ENCODE measurements around the gene SFTA2.

Gene SFTA2

GRCh38 chr6:30885481-30885998 is 46.4 kb downstream of the SFTA2 start:
- H3K4me3 ChIP-seq (replicated peaks; ENCODE audit: insufficient read depth, low read length): no peak overlapping the region
- H3K27ac ChIP-seq (replicated peaks): no peak overlapping the region
- DNase-seq (ENCODE audit: low read depth in 1 of 2, low spot score in 1 of 2): no peak
- TF ChIP-seq POLR2AphosphoS5 (IDR thresholded peaks at IDR 0.05; ENCODE audit: low read depth) (no peak), SPI1 (IDR thresholded peaks at IDR 0.05; ENCODE audit: borderline replicate concordance, low read depth) (no peak), REST (IDR thresholded peaks at IDR 0.05; ENCODE audit: insufficient replicate concordance, low read depth) (no peak), CTCF (IDR thresholded peaks at IDR 0.05; ENCODE audit: insufficient read depth, low read length) (no peak), GABPA (IDR thresholded peaks at IDR 0.05; ENCODE audit: low read depth) (no peak)
- peaks cover 43% of the 10 kb centered on the region for H3K27me3 ChIP-seq (ENCODE audit: insufficient read depth, poor library complexity, severe bottlenecking)

- no peak for DNase-seq (ENCODE audit: low read depth in 1 of 2, low spot score in 1 of 2)
These were observed 47.2 kb downstream of the SFTA2 start for GRCh38 chr6:30884521-30885480.

More at GRCh38 chr6:30884521-30885480, 47.2 kb downstream of the SFTA2 start:
- Histone ChIP-seq H3K4me3 (replicated peaks; ENCODE audit: insufficient read depth, low read length) (peak overlapping the region; percentile 40), H3K27ac (replicated peaks) (no peak overlapping the region), H3K27me3 (ENCODE audit: insufficient read depth, poor library complexity, severe bottlenecking) (peaks cover 38% of the 10 kb centered on the region)
- TF ChIP-seq POLR2AphosphoS5 (IDR thresholded peaks at IDR 0.05; ENCODE audit: low read depth): no peak
- TF ChIP-seq CTCF (IDR thresholded peaks at IDR 0.05; ENCODE audit: insufficient read depth, low read length): no peak
- TF ChIP-seq SPI1 (IDR thresholded peaks at IDR 0.05; ENCODE audit: borderline replicate concordance, low read depth): no peak
- TF ChIP-seq REST (IDR thresholded peaks at IDR 0.05; ENCODE audit: insufficient replicate concordance, low read depth): no peak
- no peak for TF ChIP-seq GABPA (IDR thresholded peaks at IDR 0.05; ENCODE audit: low read depth)
